ENCODE results near the gene CHAF1B. TPM values are rescaled to one million over a fixed set of nuclear protein-coding genes. Genes with fewer than 3 reads are reported as not detected.
"Not testable (repeated sequence)": the region's sequence is repeated elsewhere in the genome, so short reads cannot be mapped to it uniquely, and the experiment has no call there.

The CHAF1B gene
- polyA plus RNA-seq (2013, experiment 1 of 2; ENCODE audit: insufficient read length) = 7.3 TPM
- polyA plus RNA-seq (2013, experiment 2 of 2; ENCODE audit: insufficient read length) = 8.2 TPM

DNA sequence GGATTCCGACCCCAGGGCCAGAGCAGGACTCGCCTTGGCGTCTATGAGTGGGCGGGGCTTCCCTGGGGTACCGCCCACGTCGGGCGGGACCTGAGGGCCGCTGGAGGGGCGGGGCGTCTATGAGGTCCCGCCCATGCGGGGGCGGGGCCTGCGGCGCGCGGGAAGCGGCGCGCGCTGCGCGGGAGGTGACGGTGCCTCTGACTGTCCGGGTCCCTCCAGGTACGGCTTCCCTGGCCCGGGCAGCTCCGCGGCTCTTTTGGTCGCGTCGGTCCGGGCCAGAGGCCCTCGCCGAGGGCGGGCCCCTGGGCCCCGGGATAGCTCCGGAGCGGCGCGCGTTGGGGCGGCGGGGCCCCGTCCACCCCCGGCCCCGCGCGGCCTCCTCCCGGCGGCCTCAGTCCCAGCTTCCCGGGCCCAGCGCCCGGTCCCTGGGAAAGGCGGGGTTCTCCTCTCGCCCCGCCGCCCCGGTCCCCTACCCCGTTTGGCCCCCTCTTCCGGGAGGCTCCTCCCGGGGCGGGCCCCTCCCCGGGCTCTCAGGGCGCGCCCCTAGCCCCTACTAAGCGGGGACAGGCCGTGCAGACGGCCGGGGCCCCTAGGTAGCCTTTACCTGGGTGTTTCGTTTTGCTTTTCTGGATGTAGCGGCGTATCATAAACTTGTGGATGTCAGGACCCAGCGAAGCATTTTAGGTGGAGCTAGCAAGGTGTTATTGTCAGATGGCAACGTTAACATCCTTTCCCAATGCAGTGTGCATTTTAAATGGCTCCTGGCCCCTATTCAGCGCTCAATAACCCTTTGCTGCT is at the start of gene CHAF1B:
Gene CHAF1B, plus strand, starts transcription at position 160 of the 798 bp plus-strand sequence. CDS start 745 bp downstream, outside the sequence.
- peak; percentile 74 for DNase-seq

DNA sequence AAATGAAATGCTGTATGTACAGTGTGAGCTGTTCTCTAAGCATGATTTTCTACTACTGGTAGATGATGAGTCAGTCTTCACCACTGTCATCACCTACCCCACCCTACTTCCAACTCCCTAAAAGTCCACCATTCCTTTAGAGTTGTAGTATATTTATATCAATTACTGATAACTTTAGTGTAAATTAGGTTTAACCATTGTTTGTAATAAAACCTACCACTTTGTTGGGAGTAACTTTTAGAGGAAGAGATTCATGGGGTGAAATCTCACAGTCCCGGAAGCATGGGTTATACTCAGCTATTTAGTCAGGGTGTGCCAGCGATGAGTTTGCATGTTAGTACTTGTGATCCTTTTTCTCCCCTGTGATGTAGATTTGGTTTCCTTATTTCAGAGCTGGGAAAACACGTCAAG is 48.1 kb upstream of the CHAF1B start:
- DNase-seq = peak; percentile 67

DNA sequence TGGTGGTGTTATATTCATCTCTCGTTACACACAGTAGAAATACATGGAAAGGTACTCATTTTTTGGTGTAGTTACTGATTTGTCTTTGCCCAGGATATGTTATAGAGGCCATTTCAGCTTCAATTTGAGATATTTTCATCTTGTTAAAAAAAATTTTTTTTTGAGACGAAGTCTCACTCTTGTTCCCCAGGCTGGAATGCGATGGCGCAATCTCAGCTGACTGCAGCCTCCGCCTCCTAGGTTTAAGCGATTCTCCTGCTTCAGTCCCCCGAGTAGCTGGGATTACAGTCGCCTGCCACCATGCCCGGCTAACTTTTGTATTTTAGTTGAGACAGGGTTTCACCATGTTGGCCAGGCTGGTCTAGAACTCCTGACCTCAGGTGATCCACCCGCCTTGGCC is 46.2 kb upstream of the CHAF1B start:
- DNase-seq = no peak

DNA sequence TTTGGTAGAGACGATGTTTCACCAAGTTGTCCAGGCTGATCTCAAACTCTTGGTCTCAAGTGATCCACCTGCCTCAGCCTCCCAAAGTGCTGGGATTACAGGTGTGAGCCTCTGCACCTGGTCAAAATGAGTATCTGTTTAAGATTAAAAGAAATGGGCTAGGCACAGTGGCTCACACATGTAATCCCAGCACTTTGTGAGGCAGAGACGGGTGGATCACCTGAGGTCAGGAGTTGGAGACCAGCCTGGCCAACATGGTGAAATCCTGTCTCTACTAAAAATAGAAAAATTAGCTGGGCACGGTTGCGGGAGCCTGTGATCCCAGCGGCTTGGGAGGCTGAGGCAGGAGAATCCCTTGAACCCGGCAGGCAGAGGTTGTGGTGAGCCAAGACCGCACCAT is 42.6 kb upstream of the CHAF1B start:
- not testable (repeated sequence) for DNase-seq

DNA sequence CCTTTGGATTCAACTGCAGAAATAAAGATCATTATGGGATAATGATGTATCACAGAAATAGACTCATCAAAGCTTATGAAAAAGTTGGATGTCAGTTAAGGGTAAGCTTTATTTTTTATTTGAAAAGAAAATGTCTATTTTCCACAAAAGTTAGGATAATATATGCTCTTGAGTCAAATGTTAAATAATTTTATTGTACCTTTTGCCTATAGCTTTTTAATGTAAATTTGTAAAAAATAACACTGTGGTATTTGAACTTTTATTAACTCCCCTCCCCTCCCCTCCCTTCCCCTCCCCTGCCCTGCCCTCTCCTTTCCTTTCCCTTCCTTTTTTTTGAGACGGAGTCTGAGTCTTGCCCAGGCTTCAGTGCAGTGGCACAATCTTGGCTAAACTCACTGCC is 40.3 kb upstream of the CHAF1B start:
- no peak for DNase-seq

DNA sequence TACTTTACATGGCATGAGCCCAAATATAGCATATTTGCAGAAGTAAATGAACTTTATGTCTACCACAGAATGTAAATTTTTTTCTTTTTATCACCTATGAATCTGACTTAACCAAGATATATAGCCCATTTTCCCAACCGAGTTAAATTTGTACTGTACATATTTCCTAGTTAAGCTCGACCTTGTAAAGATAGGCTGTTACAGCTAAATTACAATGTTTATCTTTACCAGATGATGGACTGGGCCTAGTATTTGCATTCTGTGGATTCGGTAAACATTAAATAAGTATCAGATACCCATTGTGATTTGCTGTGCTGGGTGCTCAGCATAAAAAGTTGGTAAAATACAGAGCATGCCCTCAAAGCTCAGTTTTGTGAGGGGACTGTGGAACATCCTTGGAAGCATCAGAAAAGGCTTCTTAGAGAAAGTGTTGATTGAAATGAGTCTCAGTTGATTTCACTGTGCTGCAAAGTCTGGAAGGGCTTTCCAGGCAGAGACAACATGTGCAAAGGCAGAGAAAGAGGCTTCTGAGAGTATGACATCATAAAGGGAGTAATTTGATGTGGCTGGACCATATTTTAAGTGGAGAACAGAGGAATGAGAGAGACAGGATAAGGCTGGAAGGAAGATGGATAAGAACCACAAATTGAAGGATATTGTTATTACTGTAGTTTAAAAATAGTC is 37.8 kb upstream of the CHAF1B start:
- peak; percentile 41 for DNase-seq

DNA sequence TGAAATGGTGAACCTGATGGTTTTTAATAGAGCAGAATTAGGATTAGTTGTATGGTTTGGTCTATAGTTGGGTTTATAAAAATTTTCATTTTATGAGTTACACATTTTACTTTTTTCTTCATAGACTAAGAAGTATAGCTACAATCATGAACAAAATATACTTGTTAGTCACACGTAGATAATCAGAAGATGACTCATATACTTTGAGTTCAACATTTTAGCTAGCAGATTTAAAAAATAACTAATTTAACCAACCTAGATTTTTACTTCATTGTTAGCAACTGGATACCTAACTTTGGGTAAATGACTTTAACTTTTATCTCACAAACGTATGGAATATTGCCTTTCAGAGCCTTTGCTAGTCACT is 37.2 kb upstream of the CHAF1B start:
- no peak for DNase-seq

DNA sequence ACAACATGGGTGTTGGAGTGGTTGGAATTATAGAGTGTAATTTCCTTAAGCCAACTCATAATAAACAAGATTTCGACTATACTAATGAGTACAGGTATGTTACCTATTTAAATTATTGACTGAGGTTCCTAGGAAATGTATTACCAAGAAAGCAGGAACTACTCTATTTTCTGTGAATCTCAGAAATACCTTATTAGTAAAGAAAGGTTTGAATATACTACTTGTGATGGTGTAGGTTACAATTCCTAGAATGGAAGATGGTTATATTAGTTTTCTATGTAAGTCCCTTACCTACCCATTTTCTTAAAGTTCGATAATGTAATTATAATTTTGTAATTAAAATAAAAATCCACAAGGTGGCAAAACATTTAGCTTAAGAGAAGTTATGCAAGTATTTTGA is 35.9 kb upstream of the CHAF1B start:
- DNase-seq = no peak

DNA sequence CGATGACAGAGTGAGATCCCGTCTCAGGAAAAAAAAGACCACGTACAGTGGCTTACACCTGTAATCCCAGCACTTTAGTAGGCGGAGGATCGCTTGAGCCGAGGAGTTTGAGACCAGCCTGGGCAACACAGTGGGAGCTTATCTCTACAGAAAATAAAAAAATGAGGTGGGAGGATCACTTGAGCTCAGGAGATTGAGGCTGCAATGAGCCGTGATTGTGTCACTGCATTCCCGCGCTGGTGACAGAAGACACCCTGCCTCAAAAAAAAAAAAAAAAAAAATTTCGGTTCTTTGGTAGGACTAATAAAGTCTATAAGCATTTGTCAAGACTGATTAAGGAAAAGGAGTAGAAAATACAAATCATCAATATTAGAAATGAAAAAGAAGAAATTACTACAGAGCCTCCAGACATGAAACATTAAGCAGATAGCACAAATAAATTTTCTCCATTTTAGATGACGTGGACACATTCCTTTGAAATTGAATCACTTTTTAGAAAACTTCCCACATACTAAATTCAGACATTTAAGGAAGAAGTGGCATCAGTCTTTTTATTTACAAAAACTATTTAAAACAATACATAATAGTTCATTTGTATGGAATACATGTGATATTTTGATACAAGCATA is 34.8 kb upstream of the CHAF1B start:
- DNase-seq = peak; percentile 60

DNA sequence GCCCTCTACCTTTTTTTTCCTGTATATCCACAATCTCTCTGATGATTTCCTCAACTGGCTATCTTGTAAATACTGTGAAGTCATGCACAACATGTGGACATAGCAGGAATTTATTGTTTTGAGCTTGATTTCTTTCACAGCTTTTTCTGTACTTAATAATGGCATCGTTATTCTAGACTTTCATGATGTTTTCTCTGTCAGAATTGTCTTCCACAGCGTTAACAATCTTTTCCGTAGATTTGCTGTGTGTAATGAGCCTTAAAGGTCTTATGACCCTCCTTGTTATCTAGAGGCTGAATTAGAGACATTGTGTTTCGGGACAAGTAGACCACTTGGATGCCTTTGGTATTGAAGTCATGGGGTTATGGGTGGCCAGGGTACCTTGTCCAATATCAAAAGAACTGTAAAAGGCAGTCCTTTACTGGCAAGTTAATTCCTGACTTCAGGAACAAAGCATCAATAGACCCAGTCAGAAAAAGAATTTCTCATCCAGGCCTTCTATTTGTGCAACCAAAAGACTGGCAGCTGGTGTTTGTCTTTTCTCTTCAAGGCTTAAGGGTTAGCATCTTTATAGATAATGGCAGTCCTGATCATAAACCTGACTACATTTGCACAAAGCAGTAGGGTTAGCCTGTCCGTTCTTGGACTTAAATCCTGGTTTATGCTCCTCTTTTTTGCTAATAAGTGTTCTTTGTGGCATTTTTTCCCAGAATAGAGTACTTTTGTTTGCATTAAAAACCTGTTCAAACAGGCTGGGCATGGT is 30.1 kb upstream of the CHAF1B start:
- no peak for DNase-seq

DNA sequence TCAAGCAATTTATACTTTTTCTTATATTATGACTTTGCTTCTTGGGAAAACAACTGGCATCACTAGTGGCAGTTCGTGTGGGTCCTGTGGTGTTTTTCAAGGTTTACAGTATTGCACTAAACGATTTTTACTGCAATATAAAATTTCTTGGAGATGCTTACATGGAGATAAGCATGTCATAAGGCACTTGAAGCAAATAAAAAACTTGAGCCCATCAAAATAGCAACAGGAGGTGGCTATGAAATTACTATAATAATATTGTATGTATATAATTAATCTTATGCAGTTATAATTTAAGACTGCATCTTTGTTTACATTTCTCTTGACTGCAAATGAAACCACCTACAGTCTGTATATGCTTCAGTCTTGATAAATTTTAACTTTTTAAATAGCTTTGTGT is 29.3 kb upstream of the CHAF1B start:
- no peak for DNase-seq

DNA sequence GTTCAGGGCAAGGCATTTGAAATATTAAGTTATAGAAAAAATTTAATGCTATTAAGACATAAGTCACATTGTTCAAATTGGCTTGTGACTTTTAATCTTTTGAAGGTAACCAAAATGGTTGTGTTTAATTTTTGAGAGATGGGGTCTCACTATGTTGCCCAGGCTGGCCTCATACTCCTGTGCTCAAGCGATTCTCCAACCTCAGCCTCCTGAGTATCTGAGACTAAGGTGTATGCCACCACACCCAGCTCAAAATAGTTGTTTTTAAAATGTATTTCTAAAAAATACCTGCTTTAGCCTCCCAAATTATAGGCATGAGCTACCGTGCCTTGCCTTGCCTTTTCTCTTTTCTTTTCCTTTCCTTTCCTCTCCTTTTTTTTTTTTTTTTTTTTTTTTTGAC is 26.0 kb upstream of the CHAF1B start:
- no peak for DNase-seq

DNA sequence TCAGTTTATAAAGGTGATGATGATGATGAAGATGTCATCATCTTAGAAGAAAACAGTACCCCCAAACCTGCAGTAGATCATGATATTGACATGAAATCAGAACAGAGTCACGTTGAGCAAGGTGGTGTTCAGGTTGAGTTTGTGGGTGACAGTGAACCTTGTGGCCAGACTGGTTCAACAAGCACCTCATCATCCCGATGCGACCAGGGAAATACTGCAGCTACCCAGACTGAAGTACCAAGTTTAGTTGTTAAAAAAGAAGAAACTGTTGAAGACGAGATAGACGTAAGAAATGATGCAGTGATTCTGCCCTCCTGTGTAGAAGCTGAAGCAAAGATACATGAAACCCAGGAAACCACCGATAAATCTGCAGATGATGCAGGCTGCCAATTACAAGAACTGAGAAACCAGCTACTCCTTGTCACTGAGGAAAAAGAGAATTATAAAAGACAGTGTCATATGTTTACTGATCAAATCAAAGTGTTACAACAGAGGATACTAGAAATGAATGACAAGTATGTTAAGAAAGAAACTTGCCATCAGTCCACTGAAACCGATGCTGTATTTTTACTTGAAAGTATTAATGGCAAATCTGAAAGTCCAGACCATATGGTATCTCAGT is 16.0 kb upstream of the CHAF1B start:
- DNase-seq = no peak

DNA sequence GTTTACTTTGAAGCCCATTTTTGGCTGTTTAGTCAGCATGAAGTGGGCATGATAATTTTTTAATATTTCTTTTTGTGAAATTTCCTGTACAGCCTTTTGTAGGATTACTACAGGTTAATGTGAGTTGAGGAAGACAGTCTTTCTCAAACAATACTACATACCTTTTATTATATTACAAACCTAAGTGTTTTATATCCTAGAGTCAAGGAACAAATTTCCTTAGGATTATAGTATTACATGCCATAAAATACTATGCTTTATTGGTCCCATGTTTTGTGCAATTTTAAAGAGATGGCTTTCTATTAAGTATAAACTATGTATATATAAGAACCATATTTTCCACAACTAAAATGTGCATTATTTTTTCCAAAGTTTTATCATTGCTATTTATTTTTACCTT is 9.2 kb upstream of the CHAF1B start:
- no peak for DNase-seq

DNA sequence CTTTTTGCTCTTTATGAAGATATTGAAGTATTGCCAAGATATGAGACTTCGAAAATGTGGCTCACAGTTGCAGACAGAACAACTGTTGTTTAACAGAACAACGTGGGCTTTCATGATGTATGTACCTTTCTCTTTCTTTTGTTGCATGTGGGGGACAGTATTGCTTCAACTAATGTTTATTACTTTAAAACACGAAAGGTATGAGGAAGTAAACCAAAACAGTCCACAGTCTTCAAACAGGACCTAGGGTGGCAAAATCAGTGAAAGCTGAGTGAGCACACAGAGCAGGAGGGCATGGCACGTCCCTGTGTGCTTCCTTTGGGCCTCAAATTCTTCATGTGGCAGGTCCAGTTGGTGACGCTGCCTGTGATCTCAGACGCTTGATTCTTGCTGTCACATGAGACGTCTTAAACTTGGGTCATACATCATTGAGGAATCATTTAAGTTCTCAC is 7.8 kb upstream of the CHAF1B start:
- DNase-seq = peak; percentile 40

DNA sequence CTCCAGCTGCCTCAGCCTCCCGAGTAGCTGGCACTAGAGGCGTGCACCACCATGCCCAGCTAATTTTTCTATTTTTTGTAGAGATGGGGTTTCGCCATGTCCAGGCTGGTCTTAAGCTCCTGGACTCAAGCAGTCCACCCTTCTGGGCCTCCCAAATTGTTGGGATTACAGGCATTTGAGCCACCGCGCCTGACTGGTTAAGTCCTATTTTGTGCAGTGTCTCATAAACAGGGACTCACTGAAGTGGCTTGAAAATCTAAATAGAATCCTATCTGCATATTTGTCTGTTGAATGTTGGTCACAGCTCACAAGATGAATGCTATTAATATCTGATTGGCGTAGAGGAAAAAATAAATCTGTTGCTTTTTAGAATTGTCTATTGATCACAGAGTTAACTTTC is 5.9 kb upstream of the CHAF1B start:
- DNase-seq = no peak

DNA sequence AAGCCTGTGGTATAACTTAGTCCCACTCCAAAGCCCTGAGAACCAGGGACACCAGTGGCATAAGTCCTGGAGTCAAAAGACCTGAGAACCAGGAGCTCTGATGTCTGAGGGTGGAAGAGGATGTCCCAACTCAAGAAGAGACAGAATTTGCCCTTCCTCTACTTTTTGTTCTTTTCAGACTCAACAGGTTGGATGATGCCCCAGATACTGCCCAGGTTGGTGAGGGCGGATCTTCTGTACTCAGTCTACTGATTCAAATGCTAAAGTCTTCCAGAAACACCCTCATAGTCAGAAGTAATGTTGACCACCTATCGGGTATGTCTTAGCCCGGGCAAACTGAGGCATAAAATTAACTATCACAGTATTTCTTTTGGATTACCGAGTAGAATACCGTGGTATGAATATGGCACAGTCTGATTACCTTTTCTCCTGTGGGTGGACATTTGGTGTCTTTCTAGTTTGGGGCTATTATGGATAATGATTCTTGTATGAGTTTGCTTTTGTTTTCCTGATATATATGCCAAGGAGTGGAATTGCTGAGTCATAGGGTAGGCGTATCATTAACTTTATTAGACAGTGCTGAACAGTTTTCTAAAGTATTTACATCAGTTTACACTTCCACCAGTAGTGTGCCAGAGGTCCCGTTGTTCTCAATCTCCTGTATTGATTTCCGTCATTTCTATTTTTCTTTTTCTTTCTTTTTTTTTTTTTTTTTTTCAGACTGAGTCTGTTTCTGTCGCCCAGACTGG is 3.2 kb upstream of the CHAF1B start:
- no peak for DNase-seq

DNA sequence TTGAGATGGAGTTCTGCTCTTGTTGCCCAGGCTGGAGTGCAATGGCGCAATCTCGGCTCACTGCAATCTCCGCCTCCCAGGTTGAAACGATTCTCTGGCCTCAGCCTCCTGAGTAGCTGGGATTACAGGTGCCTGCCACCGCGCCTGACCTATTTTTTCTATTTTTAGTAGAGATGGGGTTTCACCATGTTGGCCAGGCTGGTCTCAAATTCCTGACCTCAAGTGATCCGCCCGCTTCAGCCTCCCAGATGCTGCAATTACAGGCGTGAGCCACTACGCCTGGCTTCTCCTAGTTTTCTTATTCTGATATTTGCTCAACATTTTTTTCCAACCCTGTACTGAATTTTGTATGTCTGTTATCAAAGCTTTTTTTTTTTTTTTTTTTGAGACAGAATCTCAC is 2.5 kb upstream of the CHAF1B start:
- not testable (repeated sequence) for DNase-seq

DNA sequence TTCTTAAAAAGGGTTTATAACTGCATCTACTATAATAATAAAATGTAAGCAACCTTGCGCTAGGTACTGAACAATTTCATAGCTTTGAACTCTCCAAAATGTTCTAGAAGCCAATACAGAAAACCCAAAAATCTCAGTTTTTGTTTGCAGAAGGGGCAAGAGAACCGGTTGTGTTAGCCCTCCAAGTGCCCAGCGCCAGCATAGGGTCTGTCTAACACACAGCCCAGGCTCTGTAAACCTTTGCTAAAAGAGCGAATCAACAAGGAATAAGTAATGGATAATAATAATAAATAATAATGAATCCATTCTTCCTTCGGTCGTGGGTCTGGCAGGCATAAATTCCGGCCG is 333 bp upstream of the CHAF1B start:
- DNase-seq = no peak

DNA sequence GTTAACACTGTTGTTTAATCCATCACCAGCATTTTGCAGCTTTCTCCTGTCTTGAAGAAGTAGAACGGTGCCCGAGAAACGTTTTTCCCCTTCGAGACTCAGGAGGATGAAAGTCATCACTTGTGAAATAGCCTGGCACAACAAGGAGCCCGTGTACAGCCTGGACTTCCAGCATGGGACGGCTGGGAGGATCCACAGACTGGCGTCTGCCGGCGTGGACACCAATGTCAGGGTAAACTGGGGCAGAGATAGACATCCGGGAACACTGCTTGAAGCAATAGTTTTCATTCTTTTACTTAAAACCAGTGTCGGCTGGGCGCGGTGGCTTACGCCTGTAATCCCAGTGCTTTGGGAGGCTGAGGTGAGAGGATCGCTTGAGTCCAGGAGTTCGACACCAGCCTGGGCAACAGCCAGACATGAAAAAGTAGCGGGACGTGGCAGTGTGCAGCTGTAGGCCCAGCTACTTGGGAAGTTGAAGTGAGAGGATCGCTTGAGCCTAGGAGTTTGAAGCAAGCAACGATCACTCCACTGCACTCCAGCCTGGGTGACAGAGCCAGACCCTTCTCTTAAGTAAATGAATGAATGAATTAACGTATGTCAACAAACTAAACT is 945 bp downstream of the CHAF1B start:
- DNase-seq = no peak

DNA sequence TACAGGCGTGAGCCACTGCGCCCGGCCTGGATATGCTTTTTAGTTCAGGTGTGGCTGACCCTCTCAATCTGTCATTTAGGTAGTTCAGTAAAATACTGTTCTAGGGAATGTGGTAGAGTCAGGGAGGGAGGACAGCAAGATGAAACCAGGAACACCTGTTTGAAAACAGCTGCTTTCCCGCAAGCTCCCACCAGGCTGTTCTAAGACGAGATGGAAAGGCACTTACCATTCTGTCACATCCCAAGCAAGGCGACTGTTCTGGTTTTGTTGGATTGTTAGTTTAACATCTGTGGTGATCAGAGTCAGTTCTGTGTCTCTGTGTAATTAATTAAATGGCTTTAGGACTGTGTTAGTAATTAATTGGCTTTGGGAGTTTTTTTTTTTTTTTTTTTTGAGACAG is 2.9 kb downstream of the CHAF1B start:
- DNase-seq = no peak

Data from fibroblast of skin of abdomen (primary cell).